A673 (cell line): ENCODE results near the gene PCTP. TPM values are rescaled to one million over a fixed set of nuclear protein-coding genes. Genes with fewer than 3 reads are reported as not detected.

Experiments
- BruUV-seq: library from RNA; stranded (reverse); fragments of 400-500 nt; replicated peaks from 2 replicates; lab custom pipeline; 2021; lab: Mats Ljungman, UMichigan
- CTCF ChIA-PET: fragments of 300-600 bp; sonication (Branson Sonifier 250); formaldehyde crosslinking; loops from one replicate; lab custom pipeline; 2022; ENCODE audit warnings: antibody characterized with exemption; lab: Charles Lee
- POLR2A ChIA-PET: fragments of 300-600 bp; sonication (Branson Sonifier 250); formaldehyde crosslinking; loops from one replicate; lab custom pipeline; 2022; ENCODE audit warnings: antibody characterized with exemption; ENCODE audit not compliant: low non-redundant PET; lab: Charles Lee
- DNase-seq: peaks from one replicate; pipeline ENCODE4 v3.0.0-alpha.2; 2015; ENCODE audit warnings: low spot score
- H3K27ac ChIP-seq: fragments of 200-600 bp; sonication (generic); 2 replicates; pipeline ENCODE4 v1.5.1; 2016; ENCODE audit warnings: mixed run types, low read depth, mild to moderate bottlenecking, mixed read lengths, antibody characterized with exemption, low read length; ENCODE audit not compliant: poor library complexity, severe bottlenecking
- H3K27me3 ChIP-seq: fragments of 200-600 bp; sonication (generic); replicated peaks from 2 replicates; pipeline ENCODE4 v1.6.1; 2017; ENCODE audit warnings: mixed run types, low read depth, mild to moderate bottlenecking, mixed read lengths, antibody characterized with exemption, low read length; ENCODE audit not compliant: insufficient read depth, poor library complexity
- H3K36me3 ChIP-seq: fragments of 200-600 bp; sonication (generic); 2 replicates; pipeline ENCODE4 v1.6.1; 2016; ENCODE audit warnings: mixed run types, mild to moderate bottlenecking, mixed read lengths, antibody characterized with exemption, low read length; ENCODE audit not compliant: insufficient read depth, poor library complexity, severe bottlenecking
- H3K4me1 ChIP-seq: fragments of 200-600 bp; sonication (generic); 2 replicates; pipeline ENCODE4 v1.6.1; 2017; ENCODE audit warnings: mixed run types, mild to moderate bottlenecking, mixed read lengths, antibody characterized with exemption, low read length; ENCODE audit not compliant: insufficient read depth, poor library complexity, severe bottlenecking
- H3K4me3 ChIP-seq: fragments of 200-600 bp; sonication (generic); 2 replicates; pipeline ENCODE4 v1.5.1; 2016; ENCODE audit warnings: low read depth, mixed run types, mild to moderate bottlenecking, mixed read lengths, low read length; ENCODE audit not compliant: poor library complexity, severe bottlenecking
- H3K9me3 ChIP-seq: fragments of 200-600 bp; sonication (generic); 2 replicates; pipeline ENCODE4 v1.6.1; 2016; ENCODE audit warnings: mixed run types, low read depth, mild to moderate bottlenecking, mixed read lengths, antibody characterized with exemption, low read length; ENCODE audit not compliant: poor library complexity, severe bottlenecking
- CTCF ChIP-seq: fragments of 300-800, 200-600 bp; sonication (generic); conservative IDR thresholded peaks from 2 replicates; pipeline ENCODE4 v1.5.1; 2017; ENCODE audit warnings: low read depth, mild to moderate bottlenecking, antibody characterized with exemption, low read length, moderate library complexity, mixed read lengths
- EZH2 ChIP-seq: fragments of 200-600 bp; sonication (generic); IDR thresholded peaks from 2 replicates; pipeline ENCODE4 v1.6.1; 2017; ENCODE audit warnings: borderline replicate concordance, low read depth, mild to moderate bottlenecking, mixed read lengths, antibody characterized with exemption, low read length; ENCODE audit not compliant: poor library complexity, severe bottlenecking
- intact Hi-C: fragments of 100-400 bp; cut with micrococcal nuclease; formaldehyde crosslinking; loops from one replicate; pipeline ENCODE4 v1.10.0; 2022; ENCODE audit not compliant: unreplicated experiment
- total RNA-seq: library from RNA; stranded (reverse); gene quantifications from 2 replicates; pipeline ENCODE4 v1.2.3, GENCODE V29; 2021

PCTP gene
- total RNA-seq, 1 experiment from 2014 or later: 6.4 TPM

DNA sequence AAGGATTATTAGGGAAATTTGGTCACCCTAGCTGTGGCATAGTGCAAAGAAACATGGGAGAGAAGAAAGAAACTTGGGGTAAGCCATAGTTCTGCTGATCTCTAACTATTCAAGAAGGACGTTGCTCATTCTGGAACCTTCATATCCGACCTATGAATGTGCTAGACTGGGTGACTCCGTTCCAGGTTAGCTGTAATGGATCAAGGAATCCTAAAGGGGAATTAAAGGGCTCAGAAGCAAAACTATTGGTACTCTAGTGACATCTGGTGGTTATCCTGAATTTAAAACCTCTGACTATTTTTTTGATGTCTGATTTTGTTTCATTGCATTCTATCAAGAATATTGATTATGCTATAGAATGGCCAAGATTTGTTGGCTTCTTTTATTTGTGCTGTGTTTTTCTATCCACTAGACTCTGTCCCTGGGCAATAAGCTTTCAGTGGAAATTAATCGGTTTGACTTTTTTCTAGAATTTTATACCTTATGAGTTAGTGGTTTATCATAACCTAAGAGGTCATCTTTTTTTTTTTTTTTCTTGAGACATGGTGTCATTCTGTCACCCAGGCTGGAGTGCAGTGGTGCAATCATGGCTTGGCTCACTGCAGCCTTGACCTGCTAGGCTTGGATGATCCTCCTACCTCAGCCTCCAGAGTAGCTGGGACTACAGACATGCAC, 19.5 kb downstream of the PCTP start:
- Histone ChIP-seq H3K4me3 (no peak overlapping the region), H3K4me1 (peaks cover 16% of the 10 kb centered on the region), H3K36me3 (no peaks in the 10 kb centered on the region), H3K27ac (no peak overlapping the region), H3K27me3 (no peaks in the 10 kb centered on the region), H3K9me3 (no peaks in the 10 kb centered on the region)
- TF ChIP-seq CTCF: peak; percentile 70
- TF ChIP-seq EZH2: no peak
- ChIA-PET POLR2A (no interaction called here), CTCF (interaction anchor here (0.5 to 2.2 kb wide), 8 partner anchors 47 to 369 kb away, joined by 3 to 27 read pairs (median 3); no protein-coding TSS in a partner anchor)
- DNase-seq: peak; percentile 78
- intact Hi-C loops: loop anchor here (1.0 kb wide), 2 partner anchors 221 to 244 kb away; no protein-coding TSS in a partner anchor
- no TSS peak for BruUV-seq

- no TSS peak for BruUV-seq
- Histone ChIP-seq H3K36me3 (no peaks in the 10 kb centered on the region), H3K4me3 (no peak overlapping the region), H3K27ac (no peak overlapping the region), H3K27me3 (no peaks in the 10 kb centered on the region), H3K9me3 (no peaks in the 10 kb centered on the region), H3K4me1 (peaks cover 13% of the 10 kb centered on the region)
- TF ChIP-seq CTCF (peak; percentile 31; the same call in 1 of the 2 replicates), EZH2 (no peak)
- intact Hi-C loops: no loop called here
- CTCF ChIA-PET: no interaction called here
- DNase-seq: no peak
- POLR2A ChIA-PET: no interaction called here
These were observed 21.2 kb downstream of the PCTP start for GRCh38 chr17:55772086-55772485.

DNA sequence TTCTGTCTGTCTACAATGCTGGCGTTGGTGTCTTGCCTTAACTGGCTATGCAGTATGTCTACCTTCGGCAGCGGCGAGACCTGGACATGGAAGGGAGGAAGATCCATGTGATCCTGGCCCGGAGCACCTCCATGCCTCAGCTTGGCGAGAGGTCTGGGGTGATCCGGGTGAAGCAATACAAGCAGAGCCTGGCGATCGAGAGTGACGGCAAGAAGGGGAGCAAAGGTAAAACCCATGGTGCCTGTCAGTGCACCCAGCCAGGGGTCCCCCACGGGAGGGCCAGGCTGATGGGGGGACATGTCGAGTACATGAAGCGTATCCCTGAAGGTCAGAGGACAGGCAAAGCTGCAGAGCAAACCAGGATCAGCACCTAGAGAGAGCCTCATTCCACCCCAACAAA, 22.8 kb downstream of the PCTP start:
- no peak overlapping the region for H3K27ac ChIP-seq
- H3K9me3 ChIP-seq: no peaks in the 10 kb centered on the region
- DNase-seq: no peak
- intact Hi-C loops: no loop called here
- BruUV-seq: no TSS peak
- no peak overlapping the region for H3K4me3 ChIP-seq
- POLR2A ChIA-PET: interaction anchor here (0.5 kb wide), 1 partner anchor 227 kb away, joined by 12 read pairs; no protein-coding TSS in a partner anchor
- TF ChIP-seq EZH2: no peak
- TF ChIP-seq CTCF: no peak
- H3K36me3 ChIP-seq: no peaks in the 10 kb centered on the region
- CTCF ChIA-PET: no interaction called here
- peaks cover 13% of the 10 kb centered on the region for H3K4me1 ChIP-seq
- H3K27me3 ChIP-seq: no peaks in the 10 kb centered on the region
